HPDE6-E6E7 (cell line): Measurements from ENCODE around the gene FAAH.

Source experiments
- DNase-seq: peaks from one replicate; pipeline ENCODE4 v3.0.0; 2011; ENCODE audit warnings: missing footprints; ENCODE audit errors: extremely low spot score

FAAH gene

GRCh38 chr1:46422261-46422871, 28.2 kb downstream of the FAAH start:
- no peak for DNase-seq

- DNase-seq: no peak
Measured at GRCh38 chr1:46423574-46424240, 29.6 kb downstream of the FAAH start.

GRCh38 chr1:46424730-46425129, 30.6 kb downstream of the FAAH start:
- no peak for DNase-seq

GRCh38 chr1:46425726-46426125, 31.6 kb downstream of the FAAH start:
- DNase-seq: no peak

GRCh38 chr1:46427541-46427940, 33.4 kb downstream of the FAAH start:
- DNase-seq: no peak

- no peak for DNase-seq
Measured at GRCh38 chr1:46429436-46429835, 35.3 kb downstream of the FAAH start.

GRCh38 chr1:46431695-46432094, 37.6 kb downstream of the FAAH start:
- DNase-seq: no peak

- DNase-seq: no peak
Measured at GRCh38 chr1:46432781-46433327, 38.7 kb downstream of the FAAH start.

GRCh38 chr1:46434358-46434757, 40.2 kb downstream of the FAAH start:
- no peak for DNase-seq

- DNase-seq: no peak
Measured at GRCh38 chr1:46436844-46437243, 42.7 kb downstream of the FAAH start.

GRCh38 chr1:46437723-46438122, 43.6 kb downstream of the FAAH start:
- no peak for DNase-seq

- no peak for DNase-seq
Measured at GRCh38 chr1:46438346-46438745, 44.2 kb downstream of the FAAH start.

GRCh38 chr1:46440478-46440877, 46.4 kb downstream of the FAAH start:
- DNase-seq: no peak

- DNase-seq: peak; percentile 67
Measured at GRCh38 chr1:46442317-46443161, 48.4 kb downstream of the FAAH start.

- no peak for DNase-seq
Measured at GRCh38 chr1:46444466-46444865, 50.3 kb downstream of the FAAH start.

- no peak for DNase-seq
Measured at GRCh38 chr1:46445773-46446256, 51.7 kb downstream of the FAAH start.

GRCh38 chr1:46446646-46447498, 52.8 kb downstream of the FAAH start:
- DNase-seq: peak; percentile 76

- DNase-seq: no peak
Measured at GRCh38 chr1:46447499-46448108, 53.5 kb downstream of the FAAH start.

GRCh38 chr1:46448109-46448911, 54.2 kb downstream of the FAAH start:
- DNase-seq: no peak
